Measurements from ENCODE around the gene PRKCZ. TPM values are rescaled to one million over a fixed set of nuclear protein-coding genes. Genes with fewer than 3 reads are reported as not detected.

The PRKCZ gene
- total RNA-seq, 6 experiments from 2014 or later: 0.55 to 1.4 (median 0.95) TPM

- Mint-ChIP-seq H3K27me3 (ENCODE audit: insufficient read depth) (peaks cover 6% of the 10 kb centered on the region), H3K9me3 (no peaks in the 10 kb centered on the region), H3K4me3 (no peak overlapping the region), H3K36me3 (ENCODE audit: low read depth) (peaks cover 4% of the 10 kb centered on the region; the same call in 1 of the 2 replicates), H3K27ac (no peak overlapping the region), H3K4me1 (ENCODE audit: low read depth) (no peaks in the 10 kb centered on the region; the same call in 1 of the 2 replicates)
- DNase-seq: no peak
- TF ChIP-seq CTCF (IDR thresholded peaks at IDR 0.05): no peak
Observed at GRCh38 chr1:2224170-2224584, 174.0 kb downstream of the PRKCZ start.

GRCh38 chr1:2224631-2225428, 174.6 kb downstream of the PRKCZ start:
- Mint-ChIP-seq H3K27me3 (ENCODE audit: insufficient read depth) (peaks cover 7% of the 10 kb centered on the region), H3K27ac (no peak overlapping the region), H3K4me3 (no peak overlapping the region), H3K9me3 (no peaks in the 10 kb centered on the region), H3K4me1 (ENCODE audit: low read depth) (no peaks in the 10 kb centered on the region; the same call in 1 of the 2 replicates), H3K36me3 (ENCODE audit: low read depth) (peaks cover 10% of the 10 kb centered on the region; the same call in 1 of the 2 replicates)
- DNase-seq: no peak
- no peak for TF ChIP-seq CTCF (IDR thresholded peaks at IDR 0.05)

- DNase-seq: no peak
- no peak for TF ChIP-seq CTCF (IDR thresholded peaks at IDR 0.05)
- H3K27ac Mint-ChIP-seq: peak overlapping the region; percentile 79
- peaks cover 7% of the 10 kb centered on the region for H3K27me3 Mint-ChIP-seq (ENCODE audit: insufficient read depth)
- H3K4me1 Mint-ChIP-seq (ENCODE audit: low read depth): peaks cover 14% of the 10 kb centered on the region
- peaks cover 22% of the 10 kb centered on the region for H3K36me3 Mint-ChIP-seq (ENCODE audit: low read depth)
- H3K4me3 Mint-ChIP-seq: peak overlapping the region; percentile 68
- no peaks in the 10 kb centered on the region for H3K9me3 Mint-ChIP-seq
Observed at GRCh38 chr1:2226525-2227345, 176.5 kb downstream of the PRKCZ start.

DNA sequence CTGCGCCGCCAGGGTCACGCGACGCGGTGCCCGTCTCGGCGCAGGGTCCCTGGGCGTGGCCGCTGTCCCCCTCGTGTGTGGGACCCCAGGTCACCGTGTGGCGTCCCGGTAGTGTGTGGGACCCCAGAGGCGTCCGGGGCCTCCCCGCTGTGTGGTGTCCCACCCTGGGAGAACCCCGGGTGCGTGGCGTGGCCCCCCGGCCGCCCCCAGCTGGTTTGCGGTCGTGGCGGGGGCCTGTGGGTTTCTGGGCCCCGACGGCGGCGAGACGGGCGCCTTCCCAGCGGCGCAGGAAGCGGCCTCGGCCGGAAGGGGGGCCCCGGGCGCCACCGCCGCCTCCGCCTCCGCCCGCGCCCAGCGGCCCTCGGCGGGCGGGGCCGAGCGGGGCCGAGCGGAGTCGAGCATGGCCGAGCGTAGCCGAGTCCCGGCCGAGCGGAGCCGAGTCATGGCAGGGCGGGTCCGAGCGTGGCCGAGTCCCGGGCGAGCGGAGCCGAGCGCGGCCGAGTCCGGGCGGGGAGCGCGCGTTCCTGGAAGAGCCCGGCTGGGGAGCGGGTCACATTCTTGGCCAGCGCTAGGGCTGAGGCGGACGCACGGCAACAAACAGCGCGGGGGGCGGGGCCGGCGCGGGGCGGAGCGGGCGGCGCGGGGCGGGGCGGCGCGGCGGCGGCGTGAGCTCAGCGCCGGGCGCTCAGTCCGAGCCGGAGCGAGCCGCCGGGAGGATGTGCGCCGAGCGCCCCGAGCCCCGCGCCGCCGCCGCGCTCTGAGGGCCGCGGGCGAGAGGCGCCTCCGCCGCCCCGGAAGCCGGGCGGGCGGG, 177.3 kb downstream of the PRKCZ start:
- no peak overlapping the region for H3K4me3 Mint-ChIP-seq
- H3K36me3 Mint-ChIP-seq (ENCODE audit: low read depth): peaks cover 26% of the 10 kb centered on the region
- H3K4me1 Mint-ChIP-seq (ENCODE audit: low read depth): peaks cover 22% of the 10 kb centered on the region
- TF ChIP-seq CTCF (IDR thresholded peaks at IDR 0.05): peak; percentile 28; the same call in 1 of the 2 replicates
- H3K27ac Mint-ChIP-seq: no peak overlapping the region
- no peaks in the 10 kb centered on the region for H3K9me3 Mint-ChIP-seq
- DNase-seq: peak; percentile 93
- H3K27me3 Mint-ChIP-seq (ENCODE audit: insufficient read depth): peaks cover 7% of the 10 kb centered on the region

DNA sequence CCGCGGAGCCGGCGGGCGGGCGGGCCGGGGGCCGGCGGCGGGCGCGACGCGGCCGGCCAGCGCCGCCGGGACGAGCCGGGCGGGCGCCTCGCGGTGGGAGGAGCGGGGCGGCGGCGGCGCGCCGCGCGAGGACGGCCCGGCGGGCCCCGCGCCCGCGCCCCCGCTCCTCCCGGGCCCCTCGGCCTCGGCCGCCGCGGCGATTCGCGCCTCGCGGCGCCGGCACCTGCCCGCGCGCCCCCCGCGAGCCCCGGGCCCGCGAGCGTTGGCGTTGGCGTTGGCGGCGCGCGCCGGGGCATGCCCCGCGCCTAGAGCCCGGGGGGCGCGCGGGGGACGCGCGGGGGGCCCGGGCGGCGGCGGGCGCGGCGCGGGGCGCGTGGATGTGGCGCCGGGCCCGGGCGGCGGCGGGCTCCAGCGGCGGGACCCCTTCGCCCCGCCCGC, 178.0 kb downstream of the PRKCZ start, which contains the start of gene SKI:
TSS of gene SKI (plus strand) at position 163 of the 438 bp plus-strand sequence. CDS start 448 bp downstream, outside the sequence.
- peak within 1 kb of the TSS; percentile 95 for H3K27ac Mint-ChIP-seq
- no peak for TF ChIP-seq CTCF (IDR thresholded peaks at IDR 0.05)
- no peaks in the 10 kb centered on the region for H3K9me3 Mint-ChIP-seq
- H3K36me3 Mint-ChIP-seq (ENCODE audit: low read depth): peaks cover 26% of the 10 kb centered on the region
- peak within 1 kb of the TSS; percentile 98 for H3K4me3 Mint-ChIP-seq
- DNase-seq: no peak
- H3K4me1 Mint-ChIP-seq (ENCODE audit: low read depth): peaks cover 28% of the 10 kb centered on the region
- peaks cover 4% of the 10 kb centered on the region for H3K27me3 Mint-ChIP-seq (ENCODE audit: insufficient read depth)

Measured in HFFc6 (cell line).